Keratinocyte (primary cell): ENCODE data around the gene ARHGAP15.

Experiments
- CTCF ChIP-seq, 3 experiments: IDR thresholded peaks in 1 of 3; conservative IDR thresholded peaks in 1 of 3; optimal IDR thresholded peaks in 1 of 3; 2 replicates in 2 of 3; 3 replicates in 1 of 3; pipeline versions ENCODE3 to v1.5.1; 2011; ENCODE audit warnings: low read length in 3 of 3, mild to moderate bottlenecking in 3 of 3, moderate library complexity in 2 of 3, control low read depth in 1 of 3, inconsistent platforms in 1 of 3; ENCODE audit not compliant: insufficient read depth in 2 of 3; ENCODE audit errors: extremely low read depth in 1 of 3
- EZH2 ChIP-seq: IDR thresholded peaks from one replicate; pipeline ENCODE4 v1.6.1; 2012; ENCODE audit warnings: inconsistent platforms, mild to moderate bottlenecking, low read length, moderate library complexity

DNA sequence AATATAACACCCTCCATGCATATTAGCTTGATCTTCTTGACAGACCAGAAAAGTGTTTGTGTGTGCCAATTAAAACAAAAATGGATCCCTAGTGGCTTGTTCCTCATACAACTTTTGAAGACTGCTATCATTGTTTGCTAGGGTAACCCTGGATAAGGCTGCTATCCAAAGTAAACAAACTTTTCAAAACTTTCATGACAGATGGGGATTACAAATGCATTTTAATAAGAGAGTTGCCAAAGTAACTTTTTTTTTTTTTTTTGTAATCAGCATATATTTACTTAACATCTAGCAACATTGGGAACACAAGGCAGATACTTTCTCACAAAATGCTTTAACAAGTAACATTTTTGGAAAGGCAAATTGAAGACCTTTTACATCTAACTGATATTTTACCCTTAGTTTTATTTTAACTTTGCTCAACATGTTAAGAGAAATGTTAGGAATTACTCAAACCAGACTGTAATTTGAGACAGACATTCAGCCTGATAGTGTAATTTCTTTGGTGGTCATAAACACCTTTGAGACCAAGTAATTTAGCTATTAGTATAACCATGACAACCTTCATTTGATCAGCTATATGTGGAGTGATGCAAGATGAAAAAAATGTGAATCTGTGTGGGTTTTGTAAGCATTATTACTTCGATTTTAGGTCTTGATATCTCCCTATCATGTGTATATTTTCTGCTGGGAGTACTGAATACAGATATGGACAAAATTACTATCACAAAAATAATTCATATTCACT, 300.9 kb downstream of the ARHGAP15 start:
- TF ChIP-seq CTCF (optimal IDR thresholded peaks at IDR 0.05 in 1 of 3, IDR thresholded peaks at IDR 0.05 in 1 of 3, conservative IDR thresholded peaks at IDR 0.05 in 1 of 3; ENCODE audit: extremely low read depth in 1 of 3, insufficient read depth in 2 of 3, low read length in 3 of 3) (no peak), EZH2 (no peak)
